IPS-NIHi7 (cell line): ENCODE data around the gene SEC22C.
A peak's percentile ranks its signal among the peaks of the same experiment; 100 is the strongest.

ENCODE experiments used
- DNase-seq: peaks from one replicate; pipeline ENCODE4 v3.0.0; 2012; ENCODE audit warnings: mixed read lengths; ENCODE audit errors: extremely low spot score

Gene SEC22C

GRCh38 chr3:42535981-42536784, 45.6 kb downstream of the SEC22C start:
- peak; percentile 91 for DNase-seq

GRCh38 chr3:42533161-42533897, 48.4 kb downstream of the SEC22C start:
- DNase-seq, result peak; percentile 32

GRCh38 chr3:42532229-42532628, 49.5 kb downstream of the SEC22C start:
- no peak for DNase-seq

- DNase-seq, result no peak
Measured at GRCh38 chr3:42531470-42531869, 50.3 kb downstream of the SEC22C start.

GRCh38 chr3:42530073-42530472, 51.7 kb downstream of the SEC22C start:
- no peak for DNase-seq

- no peak for DNase-seq
Measured at GRCh38 chr3:42529468-42529867, 52.3 kb downstream of the SEC22C start.

GRCh38 chr3:42527368-42527917, 54.3 kb downstream of the SEC22C start:
- no peak for DNase-seq

GRCh38 chr3:42526616-42527367, 55.0 kb downstream of the SEC22C start:
- peak; percentile 45 for DNase-seq

- no peak for DNase-seq
Measured at GRCh38 chr3:42525736-42526345, 55.9 kb downstream of the SEC22C start.

GRCh38 chr3:42525212-42525611, 56.6 kb downstream of the SEC22C start:
- DNase-seq, result no peak

GRCh38 chr3:42524751-42525150, 57.0 kb downstream of the SEC22C start:
- no peak for DNase-seq

- DNase-seq, result no peak
Measured at GRCh38 chr3:42520906-42521305, 60.9 kb downstream of the SEC22C start.

- DNase-seq, result no peak
Measured at GRCh38 chr3:42520336-42520735, 61.4 kb downstream of the SEC22C start.

- no peak for DNase-seq
Measured at GRCh38 chr3:42519568-42519962, 62.2 kb downstream of the SEC22C start.

- peak; percentile 70 for DNase-seq
Measured at GRCh38 chr3:42518800-42519567, 62.8 kb downstream of the SEC22C start.

GRCh38 chr3:42517117-42517516, 64.7 kb downstream of the SEC22C start:
- no peak for DNase-seq

- DNase-seq, result no peak
Measured at GRCh38 chr3:42516443-42516842, 65.3 kb downstream of the SEC22C start.

- no peak for DNase-seq
Measured at GRCh38 chr3:42515976-42516375, 65.8 kb downstream of the SEC22C start.

GRCh38 chr3:42515391-42515916, 66.3 kb downstream of the SEC22C start:
- DNase-seq, result no peak

GRCh38 chr3:42514876-42515275, 66.9 kb downstream of the SEC22C start:
- DNase-seq, result no peak

GRCh38 chr3:42513521-42513920, 68.2 kb downstream of the SEC22C start:
- no peak for DNase-seq
